ENCODE results near the gene INSL6.
"Not testable (repeated sequence)": the region's sequence is repeated elsewhere in the genome, so short reads cannot be mapped to it uniquely, and the experiment has no call there.

INSL6 gene

GRCh38 chr9:5185220-5185840 lies at the start of gene INSL6:
TSS of gene INSL6 (minus strand) at chr9:5185639. CDS start at chr9:5185602, 37 bp downstream.
- no peak for DNase-seq (ENCODE audit: low spot score)

GRCh38 chr9:5231212-5231611 lies 45.8 kb upstream of the INSL6 start, which contains the start of gene INSL4:
TSS of gene INSL4 (plus strand) at chr9:5231419. CDS start at chr9:5231524, 105 bp downstream.
- DNase-seq (ENCODE audit: low spot score): no peak

- DNase-seq (ENCODE audit: low spot score): no peak
Measured at GRCh38 chr9:5230554-5230953, 45.1 kb upstream of the INSL6 start.

- no peak for DNase-seq (ENCODE audit: low spot score)
Measured at GRCh38 chr9:5205071-5205470, 19.6 kb upstream of the INSL6 start.

GRCh38 chr9:5195463-5195862 lies 10.0 kb upstream of the INSL6 start:
- no peak for DNase-seq (ENCODE audit: low spot score)

GRCh38 chr9:5193345-5193744 lies 7.9 kb upstream of the INSL6 start:
- no peak for DNase-seq (ENCODE audit: low spot score)

GRCh38 chr9:5191985-5192384 lies 6.5 kb upstream of the INSL6 start:
- DNase-seq (ENCODE audit: low spot score): peak; percentile 6

GRCh38 chr9:5188060-5188984 lies 2.9 kb upstream of the INSL6 start:
- no peak for DNase-seq (ENCODE audit: low spot score)

GRCh38 chr9:5186416-5187169 lies 1.2 kb upstream of the INSL6 start:
- DNase-seq (ENCODE audit: low spot score): peak; percentile 15

- no peak for DNase-seq (ENCODE audit: low spot score)
Measured at GRCh38 chr9:5184776-5185175, 663 bp downstream of the INSL6 start.

GRCh38 chr9:5180631-5181030 lies 4.8 kb downstream of the INSL6 start:
- DNase-seq (ENCODE audit: low spot score): not testable (repeated sequence)

GRCh38 chr9:5178126-5178805 lies 7.2 kb downstream of the INSL6 start:
- DNase-seq (ENCODE audit: low spot score): no peak

- no peak for DNase-seq (ENCODE audit: low spot score)
Measured at GRCh38 chr9:5146241-5146640, 39.2 kb downstream of the INSL6 start.

- DNase-seq (ENCODE audit: low spot score): no peak
Measured at GRCh38 chr9:5144217-5144616, 41.2 kb downstream of the INSL6 start.

- no peak for DNase-seq (ENCODE audit: low spot score)
Measured at GRCh38 chr9:5140151-5140550, 45.3 kb downstream of the INSL6 start.

GRCh38 chr9:5122516-5122915 lies 62.9 kb downstream of the INSL6 start:
- no peak for DNase-seq (ENCODE audit: low spot score)

- DNase-seq (ENCODE audit: low spot score): no peak
Measured at GRCh38 chr9:5122116-5122515, 63.3 kb downstream of the INSL6 start.

GRCh38 chr9:5113994-5114748 lies 71.3 kb downstream of the INSL6 start:
- no peak for DNase-seq (ENCODE audit: low spot score)
